HG03575 (cell line): ENCODE measurements around the gene ANAPC1.
"Not testable (repeated sequence)": the region's sequence is repeated elsewhere in the genome, so short reads cannot be mapped to it uniquely, and the experiment has no call there.

ENCODE experiments used
- ATAC-seq: cut with Tn5 transposase; IDR thresholded peaks from one replicate; pipeline ENCODE4 v1.9.1; 2021; ENCODE audit not compliant: unreplicated experiment, insufficient number of reproducible peaks, low FRiP score; ENCODE audit errors: extremely low read depth

The ANAPC1 gene, protein sequence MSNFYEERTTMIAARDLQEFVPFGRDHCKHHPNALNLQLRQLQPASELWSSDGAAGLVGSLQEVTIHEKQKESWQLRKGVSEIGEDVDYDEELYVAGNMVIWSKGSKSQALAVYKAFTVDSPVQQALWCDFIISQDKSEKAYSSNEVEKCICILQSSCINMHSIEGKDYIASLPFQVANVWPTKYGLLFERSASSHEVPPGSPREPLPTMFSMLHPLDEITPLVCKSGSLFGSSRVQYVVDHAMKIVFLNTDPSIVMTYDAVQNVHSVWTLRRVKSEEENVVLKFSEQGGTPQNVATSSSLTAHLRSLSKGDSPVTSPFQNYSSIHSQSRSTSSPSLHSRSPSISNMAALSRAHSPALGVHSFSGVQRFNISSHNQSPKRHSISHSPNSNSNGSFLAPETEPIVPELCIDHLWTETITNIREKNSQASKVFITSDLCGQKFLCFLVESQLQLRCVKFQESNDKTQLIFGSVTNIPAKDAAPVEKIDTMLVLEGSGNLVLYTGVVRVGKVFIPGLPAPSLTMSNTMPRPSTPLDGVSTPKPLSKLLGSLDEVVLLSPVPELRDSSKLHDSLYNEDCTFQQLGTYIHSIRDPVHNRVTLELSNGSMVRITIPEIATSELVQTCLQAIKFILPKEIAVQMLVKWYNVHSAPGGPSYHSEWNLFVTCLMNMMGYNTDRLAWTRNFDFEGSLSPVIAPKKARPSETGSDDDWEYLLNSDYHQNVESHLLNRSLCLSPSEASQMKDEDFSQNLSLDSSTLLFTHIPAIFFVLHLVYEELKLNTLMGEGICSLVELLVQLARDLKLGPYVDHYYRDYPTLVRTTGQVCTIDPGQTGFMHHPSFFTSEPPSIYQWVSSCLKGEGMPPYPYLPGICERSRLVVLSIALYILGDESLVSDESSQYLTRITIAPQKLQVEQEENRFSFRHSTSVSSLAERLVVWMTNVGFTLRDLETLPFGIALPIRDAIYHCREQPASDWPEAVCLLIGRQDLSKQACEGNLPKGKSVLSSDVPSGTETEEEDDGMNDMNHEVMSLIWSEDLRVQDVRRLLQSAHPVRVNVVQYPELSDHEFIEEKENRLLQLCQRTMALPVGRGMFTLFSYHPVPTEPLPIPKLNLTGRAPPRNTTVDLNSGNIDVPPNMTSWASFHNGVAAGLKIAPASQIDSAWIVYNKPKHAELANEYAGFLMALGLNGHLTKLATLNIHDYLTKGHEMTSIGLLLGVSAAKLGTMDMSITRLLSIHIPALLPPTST (N-terminal part only)

DNA sequence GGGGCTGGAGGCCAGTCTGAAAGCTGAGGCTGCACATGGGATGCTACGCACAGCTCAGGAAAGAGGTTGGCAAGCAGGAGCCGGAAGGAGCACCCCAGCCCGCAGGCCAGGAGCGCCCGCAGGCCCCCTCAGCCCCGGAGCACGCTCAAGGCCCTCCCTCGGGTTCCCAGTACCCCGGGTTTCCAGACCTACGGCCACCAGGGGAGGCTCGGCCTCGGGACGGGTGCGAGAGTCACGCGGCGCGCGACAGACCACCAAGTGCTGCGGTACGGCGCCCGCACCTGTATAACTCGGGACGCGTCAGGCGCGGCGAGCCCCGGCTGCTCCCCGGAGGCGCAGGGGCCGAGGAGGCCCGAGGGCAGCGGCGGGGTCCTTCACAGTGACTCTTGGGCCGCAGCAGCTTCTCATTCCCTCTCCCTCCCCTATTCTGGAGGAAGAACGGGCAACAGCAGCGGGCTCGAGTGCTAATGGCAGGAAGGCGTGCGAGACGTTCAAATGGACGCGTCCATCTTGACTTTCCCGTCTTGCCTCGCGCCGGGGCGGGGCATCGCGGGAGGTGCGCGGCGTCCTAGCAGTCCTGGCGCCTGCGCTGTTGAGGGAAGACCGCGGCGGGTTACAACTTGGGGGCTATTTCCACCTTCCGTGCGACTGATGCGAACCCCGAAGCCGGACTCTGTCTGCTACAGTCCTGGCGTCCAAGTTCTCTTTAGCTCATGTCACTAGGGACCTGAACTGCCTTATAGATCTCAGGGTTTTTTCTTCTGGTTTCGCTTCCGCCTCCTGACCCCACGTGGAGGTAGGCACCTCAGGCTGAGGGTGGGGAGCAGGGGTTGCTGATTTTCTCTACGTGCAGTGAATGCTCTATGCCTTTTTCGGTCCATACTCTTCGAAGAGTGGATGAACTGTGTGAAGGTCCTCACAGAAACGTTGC is at the start of gene ANAPC1:
Gene ANAPC1, minus strand, starts transcription at position 533 of the 931 bp plus-strand sequence. CDS start 3,368 bp downstream, outside the sequence.
- ATAC-seq = no peak

GRCh38 chr2:111932841-111933291 is 48.9 kb upstream of the ANAPC1 start:
- ATAC-seq = no peak

GRCh38 chr2:111930875-111931274 is 46.9 kb upstream of the ANAPC1 start:
- no peak for ATAC-seq

- ATAC-seq = no peak
Observed at GRCh38 chr2:111930409-111930808, 46.4 kb upstream of the ANAPC1 start.

GRCh38 chr2:111927723-111928122 is 43.7 kb upstream of the ANAPC1 start:
- ATAC-seq = no peak

DNA sequence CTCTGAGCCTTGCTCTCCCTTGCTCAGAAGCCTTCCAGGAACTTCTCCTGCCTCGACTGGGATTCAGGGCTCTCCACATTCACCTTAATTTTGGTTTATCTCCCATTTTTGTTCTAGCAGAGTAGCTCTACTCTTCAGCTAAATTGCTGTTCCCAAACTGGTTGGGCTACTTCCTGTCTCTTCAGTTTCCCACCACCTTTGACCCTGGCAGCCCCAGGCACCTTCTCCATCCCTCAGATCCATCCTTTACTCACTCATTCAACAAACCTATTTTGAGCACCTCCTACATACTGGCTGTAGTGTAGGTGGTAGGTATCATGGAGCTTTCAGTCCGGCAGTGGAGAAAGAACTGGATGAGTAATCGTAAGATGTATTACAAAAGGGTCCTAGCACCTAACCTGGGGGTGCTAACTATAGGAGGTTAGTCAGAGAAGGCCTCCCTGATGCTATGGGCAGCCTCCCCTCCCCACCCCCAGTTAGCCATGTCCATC is 40.7 kb upstream of the ANAPC1 start:
- no peak for ATAC-seq

DNA sequence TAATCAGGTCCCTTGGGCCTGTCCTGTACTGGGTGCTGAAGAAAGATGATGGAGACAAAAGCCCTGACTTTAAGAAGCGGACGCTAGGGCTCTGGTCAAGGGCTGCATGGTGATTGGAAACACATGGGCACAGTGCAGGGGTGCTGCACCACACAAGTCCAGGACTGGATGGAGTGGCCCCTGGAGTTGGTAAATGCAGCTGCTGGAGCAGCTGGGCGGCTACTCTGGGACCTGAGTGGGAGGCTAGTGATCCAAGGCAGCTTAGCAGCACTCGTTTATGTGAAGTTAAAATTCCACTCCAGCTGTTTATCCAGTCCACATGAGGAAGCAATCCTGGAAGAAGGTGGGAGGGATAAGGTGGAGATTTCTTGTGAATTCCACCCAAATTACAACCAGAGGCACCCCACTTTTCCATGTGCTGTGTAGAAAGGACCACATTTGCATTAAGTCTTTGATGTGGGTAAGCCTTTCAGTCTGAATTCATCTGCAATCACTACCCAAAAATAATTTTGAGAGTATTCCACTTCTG is 39.3 kb upstream of the ANAPC1 start:
- no peak for ATAC-seq

GRCh38 chr2:111919794-111920608 is 36.0 kb upstream of the ANAPC1 start:
- no peak for ATAC-seq

DNA sequence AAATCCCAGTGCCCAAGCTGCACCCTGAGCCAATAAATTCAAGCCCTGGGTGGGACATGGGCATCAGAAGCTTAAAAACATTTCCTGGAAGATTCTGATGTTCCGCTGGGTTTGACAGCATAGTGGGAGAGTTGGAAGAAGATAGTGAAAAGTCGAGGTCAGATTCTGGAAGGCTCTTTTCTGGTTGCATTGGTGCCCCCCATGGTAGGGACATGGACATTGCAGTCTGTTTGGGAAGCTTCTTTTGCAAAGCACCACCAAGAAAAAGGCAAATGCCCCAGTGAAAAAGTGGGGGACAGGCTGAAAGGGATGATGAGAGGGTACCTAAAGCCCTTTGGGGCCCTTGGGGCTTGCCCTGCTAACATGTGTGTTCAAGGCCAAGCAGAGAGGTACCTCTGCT is 35.4 kb upstream of the ANAPC1 start:
- ATAC-seq = no peak

GRCh38 chr2:111918383-111918806 is 34.4 kb upstream of the ANAPC1 start:
- ATAC-seq = no peak

DNA sequence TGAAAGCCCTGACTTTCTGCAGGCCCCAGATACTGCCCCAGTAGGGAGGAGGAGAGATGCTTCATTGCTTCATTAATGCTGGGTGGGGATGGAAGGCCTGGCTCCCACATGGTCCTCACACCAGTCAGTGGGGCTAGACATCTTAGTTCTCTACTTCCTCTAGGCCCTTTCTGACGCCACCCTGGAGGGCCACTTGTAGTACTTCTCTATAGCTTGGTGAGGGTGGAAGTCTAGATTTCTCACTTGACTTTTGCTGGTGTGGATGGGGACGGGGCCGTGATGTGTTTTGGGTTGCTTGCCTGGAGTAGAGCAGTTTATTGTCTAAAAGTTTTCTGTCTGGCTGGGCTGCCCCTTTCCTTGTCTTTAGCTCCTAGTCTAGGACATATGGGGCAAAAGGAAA is 33.1 kb upstream of the ANAPC1 start:
- no peak for ATAC-seq

DNA sequence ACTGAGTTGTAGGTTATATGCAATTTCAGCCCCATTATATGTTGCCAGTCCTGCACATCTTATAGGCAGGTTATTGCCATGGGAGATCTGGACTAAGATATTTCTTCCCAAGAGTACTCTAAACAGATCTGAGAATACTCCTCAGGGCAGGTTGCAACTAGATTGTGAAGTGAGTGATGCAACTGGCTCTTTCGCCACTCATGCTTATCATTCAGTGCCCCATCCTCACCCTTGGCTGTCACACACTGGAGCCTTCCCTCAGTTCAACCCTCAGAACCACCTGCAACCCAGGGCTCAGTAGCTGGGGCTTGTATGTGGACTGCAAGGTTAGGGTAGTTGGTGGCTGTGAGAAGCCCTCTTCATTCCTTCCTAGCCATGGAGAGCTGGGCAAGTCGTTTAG is 28.6 kb upstream of the ANAPC1 start:
- no peak for ATAC-seq

DNA sequence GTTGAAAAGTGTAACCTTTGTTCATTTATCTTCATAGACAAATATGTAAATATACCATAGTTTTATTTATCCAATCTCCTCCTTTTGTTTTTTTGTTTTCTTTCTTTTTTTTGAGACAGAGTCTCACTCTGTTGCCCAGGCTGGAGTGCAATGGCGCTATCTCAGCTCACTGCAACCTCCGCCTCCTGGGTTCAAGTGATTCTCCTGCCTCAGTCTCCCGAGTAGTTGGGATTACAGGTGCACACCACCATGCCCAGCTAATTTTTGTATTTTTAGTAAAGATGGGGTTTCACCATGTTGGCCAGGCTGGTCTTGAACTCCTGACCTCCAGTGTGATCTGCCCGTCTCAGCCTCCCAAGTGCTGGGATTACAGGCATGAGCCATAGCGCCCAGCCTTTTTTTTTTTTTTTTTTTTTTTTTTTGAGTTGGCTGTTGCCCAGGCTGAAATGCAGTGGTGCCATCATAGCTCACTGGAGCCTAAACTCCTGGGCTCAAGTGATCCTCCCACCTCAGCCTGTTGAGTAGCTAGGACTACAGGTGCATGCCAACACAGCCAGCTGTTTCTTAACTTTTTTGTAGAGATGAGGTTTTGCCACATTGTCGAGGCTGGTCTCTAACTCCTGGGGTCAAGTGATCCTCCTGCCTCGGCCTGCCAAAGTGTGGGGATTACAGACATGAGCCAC is 27.4 kb upstream of the ANAPC1 start:
- ATAC-seq = not testable (repeated sequence)

GRCh38 chr2:111910609-111911277 is 26.8 kb upstream of the ANAPC1 start:
- no peak for ATAC-seq

- ATAC-seq = not testable (repeated sequence)
Observed at GRCh38 chr2:111909997-111910396, 26.0 kb upstream of the ANAPC1 start.

DNA sequence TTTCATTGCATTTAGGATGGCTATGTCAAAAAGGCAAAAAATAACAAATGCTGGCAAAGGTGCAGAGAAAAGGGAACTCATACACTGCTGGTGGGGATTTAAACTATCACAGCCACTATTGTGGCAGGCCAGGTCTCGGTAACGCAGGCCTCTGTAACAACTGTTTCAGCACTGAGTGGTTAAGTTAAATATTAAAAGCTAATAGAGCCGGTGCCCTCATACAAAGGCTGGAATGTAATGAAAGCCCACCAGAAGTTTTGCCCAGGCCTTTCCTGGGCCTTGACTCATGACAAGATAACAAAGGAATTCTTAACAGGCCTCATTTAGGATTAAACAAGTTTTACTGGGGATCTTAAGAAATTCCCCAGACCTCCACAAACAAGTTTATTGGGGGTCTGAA is 25.1 kb upstream of the ANAPC1 start:
- ATAC-seq = no peak
